ENCODE results near the gene HEMK1.

GRCh38 chr3:50616770-50617095 lies 47.4 kb downstream of the HEMK1 start:
- TF ChIP-seq MAX (CRISPR knock-in tag; IDR thresholded peaks at IDR 0.05) (no peak), CTCF (IDR thresholded peaks at IDR 0.05) (no peak), PRDM15 (CRISPR knock-in tag; IDR thresholded peaks at IDR 0.05) (peak; percentile 95), SP1 (CRISPR knock-in tag; conservative IDR thresholded peaks at IDR 0.05) (no peak; the same call in 1 of the 2 replicates), ESRRA (CRISPR knock-in tag; IDR thresholded peaks at IDR 0.05; ENCODE audit: borderline replicate concordance) (no peak), ATF3 (CRISPR knock-in tag; conservative IDR thresholded peaks at IDR 0.05) (no peak), E2F1 (CRISPR knock-in tag; IDR thresholded peaks at IDR 0.05) (no peak), FOXP4 (CRISPR knock-in tag; IDR thresholded peaks at IDR 0.05) (no peak), GRHL2 (CRISPR knock-in tag; IDR thresholded peaks at IDR 0.05; ENCODE audit: insufficient replicate concordance, severe bottlenecking) (no peak)
